HCT116 (cell line): Measurements from ENCODE around the gene HBB.

Source experiments
- POLR2A ChIP-seq: IDR thresholded peaks from 2 replicates; pipeline ENCODE4 v1.7.0; 2011; ENCODE audit warnings: borderline replicate concordance; ENCODE audit not compliant: insufficient read depth, insufficient read length; ENCODE audit errors: extremely low read depth
- POLR2AphosphoS5 ChIP-seq: IDR thresholded peaks from 2 replicates; pipeline ENCODE4 v1.6.1; 2011; ENCODE audit warnings: mild to moderate bottlenecking, low read depth, low read length, moderate library complexity
- RAD21 ChIP-seq: IDR thresholded peaks from 2 replicates; pipeline ENCODE4 v1.6.1; 2012; ENCODE audit warnings: low read depth, mild to moderate bottlenecking
- SIN3A ChIP-seq: IDR thresholded peaks from 2 replicates; pipeline ENCODE4 v1.6.1; 2012; ENCODE audit warnings: low read depth
- ZFX ChIP-seq: fragments of 450-650 bp; IDR thresholded peaks from 2 replicates; pipeline ENCODE4 v1.6.1; 2017
- TF ChIP-seq, protein P1 (sequence below), 3 experiments: fragments of 200-600 bp in 1 of 3; sonication (generic) in 1 of 3; IDR thresholded peaks in 2 of 3; conservative IDR thresholded peaks in 1 of 3; 2 replicates each; pipeline ENCODE4 v1.5.1; 2012 to 2017; ENCODE audit warnings: low read depth in 2 of 3, low read length in 2 of 3, antibody characterized with exemption in 1 of 3, borderline replicate concordance in 1 of 3, control low read depth in 1 of 3, mild to moderate bottlenecking in 1 of 3, mixed read lengths in 1 of 3, mixed run types in 1 of 3, moderate library complexity in 1 of 3; ENCODE audit not compliant: insufficient read depth in 1 of 3
- TF ChIP-seq, protein P2 (sequence below): IDR thresholded peaks from 2 replicates; pipeline ENCODE4 v1.6.1; 2012; ENCODE audit warnings: low read depth

DNA sequence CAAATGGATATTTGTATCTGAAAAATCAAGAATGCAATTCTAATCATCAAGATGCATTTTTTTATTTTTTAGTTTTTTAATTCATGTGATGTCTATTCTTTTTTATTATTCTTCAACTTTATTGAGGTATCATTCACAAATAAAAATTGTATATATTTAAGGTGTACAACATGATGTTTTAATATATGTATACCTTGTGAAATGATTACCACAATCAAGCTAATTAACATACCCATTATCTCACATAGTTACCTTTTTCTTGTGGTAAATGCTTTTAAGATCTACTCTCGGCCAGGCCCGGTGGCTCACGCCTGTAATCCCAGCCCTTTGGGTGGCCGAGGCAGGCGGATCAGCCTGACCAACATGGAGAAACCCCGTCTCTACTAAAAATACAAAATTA is 3.7 kb downstream of the HBB start:
- TF ChIP-seq, protein P1, sequence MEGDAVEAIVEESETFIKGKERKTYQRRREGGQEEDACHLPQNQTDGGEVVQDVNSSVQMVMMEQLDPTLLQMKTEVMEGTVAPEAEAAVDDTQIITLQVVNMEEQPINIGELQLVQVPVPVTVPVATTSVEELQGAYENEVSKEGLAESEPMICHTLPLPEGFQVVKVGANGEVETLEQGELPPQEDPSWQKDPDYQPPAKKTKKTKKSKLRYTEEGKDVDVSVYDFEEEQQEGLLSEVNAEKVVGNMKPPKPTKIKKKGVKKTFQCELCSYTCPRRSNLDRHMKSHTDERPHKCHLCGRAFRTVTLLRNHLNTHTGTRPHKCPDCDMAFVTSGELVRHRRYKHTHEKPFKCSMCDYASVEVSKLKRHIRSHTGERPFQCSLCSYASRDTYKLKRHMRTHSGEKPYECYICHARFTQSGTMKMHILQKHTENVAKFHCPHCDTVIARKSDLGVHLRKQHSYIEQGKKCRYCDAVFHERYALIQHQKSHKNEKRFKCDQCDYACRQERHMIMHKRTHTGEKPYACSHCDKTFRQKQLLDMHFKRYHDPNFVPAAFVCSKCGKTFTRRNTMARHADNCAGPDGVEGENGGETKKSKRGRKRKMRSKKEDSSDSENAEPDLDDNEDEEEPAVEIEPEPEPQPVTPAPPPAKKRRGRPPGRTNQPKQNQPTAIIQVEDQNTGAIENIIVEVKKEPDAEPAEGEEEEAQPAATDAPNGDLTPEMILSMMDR (IDR thresholded peaks at IDR 0.05 in 2 of 3, conservative IDR thresholded peaks at IDR 0.05 in 1 of 3; ENCODE audit: borderline replicate concordance in 1 of 3, insufficient read depth in 1 of 3, low read depth in 2 of 3, low read length in 2 of 3), result no peak
- TF ChIP-seq, protein P2, sequence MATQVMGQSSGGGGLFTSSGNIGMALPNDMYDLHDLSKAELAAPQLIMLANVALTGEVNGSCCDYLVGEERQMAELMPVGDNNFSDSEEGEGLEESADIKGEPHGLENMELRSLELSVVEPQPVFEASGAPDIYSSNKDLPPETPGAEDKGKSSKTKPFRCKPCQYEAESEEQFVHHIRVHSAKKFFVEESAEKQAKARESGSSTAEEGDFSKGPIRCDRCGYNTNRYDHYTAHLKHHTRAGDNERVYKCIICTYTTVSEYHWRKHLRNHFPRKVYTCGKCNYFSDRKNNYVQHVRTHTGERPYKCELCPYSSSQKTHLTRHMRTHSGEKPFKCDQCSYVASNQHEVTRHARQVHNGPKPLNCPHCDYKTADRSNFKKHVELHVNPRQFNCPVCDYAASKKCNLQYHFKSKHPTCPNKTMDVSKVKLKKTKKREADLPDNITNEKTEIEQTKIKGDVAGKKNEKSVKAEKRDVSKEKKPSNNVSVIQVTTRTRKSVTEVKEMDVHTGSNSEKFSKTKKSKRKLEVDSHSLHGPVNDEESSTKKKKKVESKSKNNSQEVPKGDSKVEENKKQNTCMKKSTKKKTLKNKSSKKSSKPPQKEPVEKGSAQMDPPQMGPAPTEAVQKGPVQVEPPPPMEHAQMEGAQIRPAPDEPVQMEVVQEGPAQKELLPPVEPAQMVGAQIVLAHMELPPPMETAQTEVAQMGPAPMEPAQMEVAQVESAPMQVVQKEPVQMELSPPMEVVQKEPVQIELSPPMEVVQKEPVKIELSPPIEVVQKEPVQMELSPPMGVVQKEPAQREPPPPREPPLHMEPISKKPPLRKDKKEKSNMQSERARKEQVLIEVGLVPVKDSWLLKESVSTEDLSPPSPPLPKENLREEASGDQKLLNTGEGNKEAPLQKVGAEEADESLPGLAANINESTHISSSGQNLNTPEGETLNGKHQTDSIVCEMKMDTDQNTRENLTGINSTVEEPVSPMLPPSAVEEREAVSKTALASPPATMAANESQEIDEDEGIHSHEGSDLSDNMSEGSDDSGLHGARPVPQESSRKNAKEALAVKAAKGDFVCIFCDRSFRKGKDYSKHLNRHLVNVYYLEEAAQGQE, result no peak
- no peak for TF ChIP-seq POLR2A
- TF ChIP-seq POLR2AphosphoS5, result no peak
- no peak for TF ChIP-seq RAD21
- TF ChIP-seq ZFX, result no peak
- no peak for TF ChIP-seq SIN3A
